Tibial nerve (tissue), 3 donors: ENCODE measurements around the gene ASTN2.

Experiments
- CTCF ChIP-seq, 5 experiments: fragments of 200-600 bp in 3 of 5; fragments of 450-650 bp in 2 of 5; sonication (generic) in 3 of 5; IDR thresholded peaks; one replicate each; pipeline ENCODE4 v1.5.1; 2016 to 2019; ENCODE audit warnings: antibody characterized with exemption in 5 of 5, mild to moderate bottlenecking in 3 of 5, moderate library complexity in 2 of 5
- POLR2A ChIP-seq, 2 donors: fragments of 450-650 bp; IDR thresholded peaks; one replicate each; pipeline ENCODE4 v1.6.1; 2017; ENCODE audit warnings: antibody characterized with exemption in 2 of 2, mild to moderate bottlenecking in 2 of 2, moderate library complexity in 2 of 2

- TF ChIP-seq CTCF (IDR thresholded peaks at IDR 0.05) (no peak), POLR2A (IDR thresholded peaks at IDR 0.05) (no peak)
Observed at GRCh38 chr9:117374076-117374725, 40.7 kb downstream of the ASTN2 start.
